Calu3 (cell line): ENCODE results near the gene SLC10A1. TPM values are rescaled to one million over a fixed set of nuclear protein-coding genes. Genes with fewer than 3 reads are reported as not detected.

Source experiments
- total RNA-seq: library from RNA; stranded (reverse); gene quantifications from 2 replicates; pipeline ENCODE4 v1.2.3, GENCODE V29; 2022

The SLC10A1 gene
- total RNA-seq, 1 experiment from 2014 or later, result not detected

Other genes with a start within 250 kb of the SLC10A1 start
- gene CCDC177, start 222.4 kb downstream of the SLC10A1 start, total RNA-seq, result not detected in 2 replicates
- gene SUSD6, start 185.6 kb downstream of the SLC10A1 start, total RNA-seq, result 44.7 and 45.5 TPM in 2 replicates
- gene SRSF5, start 30.1 kb downstream of the SLC10A1 start, total RNA-seq, result 253 and 256 TPM in 2 replicates
- gene SMOC1, start 82.2 kb upstream of the SLC10A1 start, total RNA-seq, result 21.4 and 39.6 TPM in 2 replicates